Measurements from ENCODE around the gene TMCC3. TPM values are rescaled to one million over a fixed set of nuclear protein-coding genes. Genes with fewer than 3 reads are reported as not detected.
"Not testable (repeated sequence)": the region's sequence is repeated elsewhere in the genome, so short reads cannot be mapped to it uniquely, and the experiment has no call there.

The TMCC3 gene
- total RNA-seq, 1 donor from 2014 or later, result 11.0 TPM

GRCh38 chr12:94596596-94596995 lies 53.8 kb downstream of the TMCC3 start:
- no peak overlapping the region for H3K27ac ChIP-seq
- H3K27me3 ChIP-seq, result no peaks in the 10 kb centered on the region
- H3K36me3 ChIP-seq, result no peaks in the 10 kb centered on the region
- no peaks in the 10 kb centered on the region for H3K9me3 ChIP-seq
- intact Hi-C loops (cut with DNase I), result no loop called here
- no peak for TF ChIP-seq CTCF (IDR thresholded peaks at IDR 0.05)
- DNase-seq (ENCODE audit: low spot score in 2 of 2), result no peak
- H3K4me3 ChIP-seq, result no peak overlapping the region
- no peaks in the 10 kb centered on the region for H3K4me1 ChIP-seq

GRCh38 chr12:94595152-94595551 lies 55.2 kb downstream of the TMCC3 start:
- Histone ChIP-seq H3K27me3 (no peaks in the 10 kb centered on the region), H3K9me3 (no peaks in the 10 kb centered on the region), H3K4me3 (no peak overlapping the region), H3K27ac (no peak overlapping the region), H3K36me3 (no peaks in the 10 kb centered on the region), H3K4me1 (no peaks in the 10 kb centered on the region)
- no peak for TF ChIP-seq CTCF (IDR thresholded peaks at IDR 0.05)
- intact Hi-C loops (cut with DNase I), result no loop called here
- DNase-seq (ENCODE audit: low spot score in 2 of 2), result no peak

- H3K9me3 ChIP-seq, result no peaks in the 10 kb centered on the region
- DNase-seq (ENCODE audit: low spot score in 2 of 2), result no peak
- intact Hi-C loops (cut with DNase I), result no loop called here
- no peak for TF ChIP-seq CTCF (IDR thresholded peaks at IDR 0.05)
- peak overlapping the region in 1 of 2 donors; percentile 32 for H3K27ac ChIP-seq
- H3K27me3 ChIP-seq, result no peaks in the 10 kb centered on the region
- no peaks in the 10 kb centered on the region for H3K4me1 ChIP-seq
- no peak overlapping the region for H3K4me3 ChIP-seq
- no peaks in the 10 kb centered on the region for H3K36me3 ChIP-seq
Measured at GRCh38 chr12:94594443-94594825, 55.9 kb downstream of the TMCC3 start.

GRCh38 chr12:94593822-94594442 lies 56.4 kb downstream of the TMCC3 start:
- DNase-seq (ENCODE audit: low spot score in 2 of 2), result no peak
- no peak for TF ChIP-seq CTCF (IDR thresholded peaks at IDR 0.05)
- intact Hi-C loops (cut with DNase I), result no loop called here
- Histone ChIP-seq H3K4me1 (no peaks in the 10 kb centered on the region), H3K36me3 (no peaks in the 10 kb centered on the region), H3K27ac (peak overlapping the region in 1 of 2 donors; percentile 32), H3K9me3 (no peaks in the 10 kb centered on the region), H3K4me3 (no peak overlapping the region), H3K27me3 (no peaks in the 10 kb centered on the region)

GRCh38 chr12:94592723-94593122 lies 57.6 kb downstream of the TMCC3 start:
- H3K27ac ChIP-seq; H3K4me3 ChIP-seq; H3K36me3 ChIP-seq; H3K4me1 ChIP-seq; intact Hi-C loops (cut with DNase I); H3K27me3 ChIP-seq; DNase-seq (ENCODE audit: low spot score in 2 of 2); H3K9me3 ChIP-seq: not testable (repeated sequence)

DNA sequence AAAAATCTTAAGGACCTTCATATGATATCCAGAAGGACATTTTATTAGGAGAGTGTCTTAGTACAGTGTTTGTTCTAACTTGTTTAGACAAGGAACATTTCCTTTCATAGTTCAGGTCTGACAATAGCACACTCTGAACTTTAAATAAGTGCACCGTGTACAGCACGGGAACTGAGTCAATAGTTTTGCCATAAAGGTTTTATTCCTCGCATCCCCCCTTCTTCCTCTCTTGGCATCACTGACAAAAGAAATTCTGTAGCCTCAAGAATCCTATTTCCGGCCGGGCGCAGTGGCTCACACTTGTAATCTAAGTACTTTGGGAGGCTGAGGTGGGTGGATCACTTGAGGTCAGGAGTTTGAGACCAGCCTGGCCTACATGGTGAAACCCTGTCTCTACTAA lies 58.3 kb downstream of the TMCC3 start:
- Histone ChIP-seq H3K9me3 (no peaks in the 10 kb centered on the region), H3K36me3 (no peaks in the 10 kb centered on the region), H3K27me3 (no peaks in the 10 kb centered on the region), H3K4me1 (no peaks in the 10 kb centered on the region), H3K4me3 (no peak overlapping the region), H3K27ac (no peak overlapping the region)
- no peak for TF ChIP-seq CTCF (IDR thresholded peaks at IDR 0.05)
- DNase-seq (ENCODE audit: low spot score in 2 of 2), result no peak
- intact Hi-C loops (cut with DNase I), result no loop called here

Measured in ascending aorta (tissue), 2 donors.